ENCODE results near the gene ABCB11.

- TF ChIP-seq POLR2A (IDR thresholded peaks at IDR 0.05) (no peak), CTCF (IDR thresholded peaks at IDR 0.05) (no peak)
These were observed 29.9 kb downstream of the ABCB11 start for GRCh38 chr2:169001116-169001815.

Data from sigmoid colon (tissue), 3 donors.